RWPE2 (cell line): Measurements from ENCODE around the gene HOXC11.

Source experiments
- ATAC-seq: fragments of 200-7000 bp; cut with Tn5 transposase; 3 replicates; pipeline ENCODE4 v1.9.1; 2021; ENCODE audit warnings: low read depth
- DNase-seq: peaks from one replicate; pipeline ENCODE4 v3.0.0-alpha.2; 2020; ENCODE audit warnings: low spot score
- H3K27ac ChIP-seq: fragments of 450-650 bp; 2 replicates; pipeline ENCODE4 v1.5.1; 2017; ENCODE audit warnings: mild to moderate bottlenecking; ENCODE audit not compliant: poor library complexity, severe bottlenecking
- H3K27me3 ChIP-seq: fragments of 250-450 bp; sonication (Bioruptor Pico); 2 replicates; pipeline ENCODE4 v1.5.1; 2021; ENCODE audit warnings: mild to moderate bottlenecking, moderate library complexity; ENCODE audit not compliant: insufficient read depth, poor library complexity, severe bottlenecking
- H3K36me3 ChIP-seq: fragments of 250-450 bp; sonication (Bioruptor Pico); 2 replicates; pipeline ENCODE4 v1.5.1; 2020; ENCODE audit warnings: low read depth, mild to moderate bottlenecking, moderate library complexity
- H3K4me1 ChIP-seq: fragments of 250-450 bp; sonication (Bioruptor Pico); 2 replicates; pipeline ENCODE4 v1.5.1; 2021; ENCODE audit warnings: mild to moderate bottlenecking, moderate library complexity; ENCODE audit not compliant: insufficient read depth, poor library complexity, severe bottlenecking
- H3K4me3 ChIP-seq: fragments of 250-450 bp; sonication (Bioruptor Pico); 2 replicates; pipeline ENCODE4 v1.5.1; 2021; ENCODE audit warnings: mild to moderate bottlenecking, moderate library complexity; ENCODE audit not compliant: severe bottlenecking
- H3K9me3 ChIP-seq: fragments of 250-450 bp; sonication (Bioruptor Pico); 2 replicates; pipeline ENCODE4 v1.5.1; 2021; ENCODE audit warnings: mild to moderate bottlenecking, moderate library complexity; ENCODE audit not compliant: severe bottlenecking
- CTCF ChIP-seq: fragments of 450-650 bp; IDR thresholded peaks from one replicate; pipeline ENCODE4 v1.5.1; 2017; ENCODE audit warnings: mild to moderate bottlenecking, moderate library complexity; ENCODE audit not compliant: poor library complexity, severe bottlenecking

The HOXC11 gene

GRCh38 chr12:53929527-53929926, 43.4 kb upstream of the HOXC11 start:
- no peaks in the 10 kb centered on the region for H3K4me1 ChIP-seq
- H3K9me3 ChIP-seq: no peaks in the 10 kb centered on the region
- H3K27ac ChIP-seq: no peak overlapping the region
- no peak for TF ChIP-seq CTCF
- ATAC-seq (no peak), DNase-seq (no peak)
- H3K36me3 ChIP-seq: no peaks in the 10 kb centered on the region
- H3K27me3 ChIP-seq: peaks cover 97% of the 10 kb centered on the region
- H3K4me3 ChIP-seq: no peak overlapping the region

GRCh38 chr12:53930591-53931255, 42.2 kb upstream of the HOXC11 start:
- DNase-seq: no peak
- H3K27me3 ChIP-seq: peaks cover 100% of the 10 kb centered on the region
- H3K27ac ChIP-seq: no peak overlapping the region
- no peak overlapping the region for H3K4me3 ChIP-seq
- no peaks in the 10 kb centered on the region for H3K9me3 ChIP-seq
- no peaks in the 10 kb centered on the region for H3K36me3 ChIP-seq
- H3K4me1 ChIP-seq: no peaks in the 10 kb centered on the region
- no peak for TF ChIP-seq CTCF
- no peak for ATAC-seq

- H3K4me1 ChIP-seq: no peaks in the 10 kb centered on the region
- H3K27me3 ChIP-seq: peaks cover 100% of the 10 kb centered on the region
- no peak for TF ChIP-seq CTCF
- no peaks in the 10 kb centered on the region for H3K36me3 ChIP-seq
- H3K4me3 ChIP-seq: no peak overlapping the region
- no peak overlapping the region for H3K27ac ChIP-seq
- ATAC-seq: no peak
- DNase-seq: no peak
- H3K9me3 ChIP-seq: no peaks in the 10 kb centered on the region
Observed at GRCh38 chr12:53931844-53932581, 40.9 kb upstream of the HOXC11 start.

GRCh38 chr12:53932915-53933314, 40.0 kb upstream of the HOXC11 start:
- Histone ChIP-seq H3K4me3 (no peak overlapping the region), H3K27me3 (peaks cover 100% of the 10 kb centered on the region), H3K9me3 (no peaks in the 10 kb centered on the region), H3K4me1 (no peaks in the 10 kb centered on the region), H3K36me3 (no peaks in the 10 kb centered on the region), H3K27ac (no peak overlapping the region)
- ATAC-seq: no peak
- no peak for TF ChIP-seq CTCF
- DNase-seq: no peak
